WTC11 (cell line): ENCODE measurements around the gene SMARCD3. TPM values are rescaled to one million over a fixed set of nuclear protein-coding genes. Genes with fewer than 3 reads are reported as not detected.

Experiments
- ATAC-seq: fragments of 200-7000 bp; cut with Tn5 transposase; 2 replicates; pipeline ENCODE4 v1.10.0; 2021; ENCODE audit warnings: mild to moderate bottlenecking, moderate library complexity
- CTCF ChIA-PET: fragments of 300-600 bp; sonication (Branson Sonifier 250); formaldehyde crosslinking; loops from one replicate; lab custom pipeline; 2021; ENCODE audit warnings: antibody characterized with exemption; lab: Charles Lee
- POLR2A ChIA-PET: fragments of 350-600 bp; sonication (Branson Sonifier 250); formaldehyde crosslinking; loops from one replicate; lab custom pipeline; 2021; ENCODE audit warnings: antibody characterized with exemption; lab: Charles Lee
- DNase-seq: peaks from one replicate; pipeline ENCODE4 v3.0.0; 2021; ENCODE audit warnings: low spot score
- H3K27ac Mint-ChIP-seq: 2 replicates; pipeline ENCODE4 v1.8.0; 2021; ENCODE audit warnings: mixed read lengths
- H3K27me3 Mint-ChIP-seq: 2 replicates; pipeline ENCODE4 v1.8.0; 2021; ENCODE audit warnings: low read depth, mild to moderate bottlenecking, moderate library complexity, mixed read lengths
- H3K36me3 Mint-ChIP-seq: 2 replicates; pipeline ENCODE4 v1.8.0; 2021; ENCODE audit warnings: mixed read lengths
- H3K4me1 Mint-ChIP-seq: 2 replicates; pipeline ENCODE4 v1.8.0; 2022; ENCODE audit warnings: mixed read lengths
- H3K4me3 Mint-ChIP-seq: 2 replicates; pipeline ENCODE4 v1.8.0; 2021; ENCODE audit warnings: mild to moderate bottlenecking, moderate library complexity, mixed read lengths
- H3K9me3 Mint-ChIP-seq: 2 replicates; pipeline ENCODE4 v1.8.0; 2021; ENCODE audit warnings: mixed read lengths
- ATF2 ChIP-seq: sonication (generic); formaldehyde crosslinking; IDR thresholded peaks from 2 replicates; pipeline ENCODE4 v1.8.1; 2022; ENCODE audit warnings: low read depth, missing genetic modification reagents, borderline replicate concordance
- E2F1 ChIP-seq: sonication (generic); formaldehyde crosslinking; IDR thresholded peaks from 2 replicates; pipeline ENCODE4 v1.8.0; 2022; ENCODE audit warnings: mild to moderate bottlenecking, missing genetic modification reagents
- E2F5 ChIP-seq: sonication (generic); formaldehyde crosslinking; IDR thresholded peaks from 2 replicates; pipeline ENCODE4 v1.8.1; 2022; ENCODE audit warnings: mild to moderate bottlenecking, moderate library complexity, missing genetic modification reagents
- ETV6 ChIP-seq: sonication (generic); formaldehyde crosslinking; IDR thresholded peaks from 2 replicates; pipeline ENCODE4 v1.8.1; 2022; ENCODE audit warnings: mild to moderate bottlenecking, missing genetic modification reagents
- FOXP1 ChIP-seq: sonication (generic); formaldehyde crosslinking; IDR thresholded peaks from 2 replicates; pipeline ENCODE4 v1.8.0; 2022; ENCODE audit warnings: missing genetic modification reagents, mild to moderate bottlenecking, moderate library complexity, borderline replicate concordance
- GABPB1 ChIP-seq: sonication (generic); formaldehyde crosslinking; IDR thresholded peaks from 2 replicates; pipeline ENCODE4 v1.8.1; 2023; ENCODE audit warnings: mild to moderate bottlenecking, missing genetic modification reagents
- JAZF1 ChIP-seq: fragments of 250-450 bp; sonication (Bioruptor Pico); IDR thresholded peaks from 2 replicates; pipeline ENCODE4 v1.9.0; 2021; ENCODE audit warnings: moderate library complexity, mild to moderate bottlenecking, inconsistent platforms
- JUN ChIP-seq: sonication (generic); formaldehyde crosslinking; IDR thresholded peaks from 2 replicates; pipeline ENCODE4 v1.8.0; 2023; ENCODE audit warnings: mild to moderate bottlenecking, missing genetic modification reagents
- MXD4 ChIP-seq: fragments of 250-450 bp; sonication (Bioruptor Pico); IDR thresholded peaks from 2 replicates; pipeline ENCODE4 v1.8.0; 2021; ENCODE audit warnings: mild to moderate bottlenecking, moderate library complexity, borderline replicate concordance
- NFYB ChIP-seq: sonication (generic); formaldehyde crosslinking; conservative IDR thresholded peaks from 2 replicates; pipeline ENCODE4 v1.8.0; 2022; ENCODE audit warnings: low read depth, missing genetic modification reagents
- OVOL2 ChIP-seq: fragments of 250-450 bp; sonication (Bioruptor Pico); IDR thresholded peaks from 2 replicates; pipeline ENCODE4 v1.9.0; 2021; ENCODE audit warnings: mild to moderate bottlenecking, borderline replicate concordance
- PRDM15 ChIP-seq: sonication (generic); formaldehyde crosslinking; IDR thresholded peaks from 2 replicates; pipeline ENCODE4 v1.8.0; 2022; ENCODE audit warnings: missing genetic modification reagents
- SMAD4 ChIP-seq: sonication (generic); formaldehyde crosslinking; IDR thresholded peaks from 2 replicates; pipeline ENCODE4 v1.8.0; 2022; ENCODE audit warnings: mild to moderate bottlenecking, missing genetic modification reagents
- ZNF121 ChIP-seq: sonication (generic); formaldehyde crosslinking; IDR thresholded peaks from 2 replicates; pipeline ENCODE4 v1.8.0; 2023; ENCODE audit warnings: missing genetic modification reagents
- ZNF138 ChIP-seq: sonication (generic); formaldehyde crosslinking; conservative IDR thresholded peaks from 2 replicates; pipeline ENCODE4 v1.8.1; 2022; ENCODE audit warnings: mild to moderate bottlenecking, moderate library complexity, missing genetic modification reagents
- ZNF281 ChIP-seq: sonication (generic); formaldehyde crosslinking; IDR thresholded peaks from 2 replicates; pipeline ENCODE4 v1.8.0; 2023; ENCODE audit warnings: mild to moderate bottlenecking, missing genetic modification reagents
- ZNF423 ChIP-seq: fragments of 250-450 bp; sonication (Bioruptor Pico); IDR thresholded peaks from 2 replicates; pipeline ENCODE4 v2.1.2; 2022; ENCODE audit warnings: mild to moderate bottlenecking, moderate library complexity
- ZNF425 ChIP-seq: fragments of 250-450 bp; sonication (Bioruptor Pico); conservative IDR thresholded peaks from 2 replicates; pipeline ENCODE4 v1.9.0; 2021; ENCODE audit warnings: mild to moderate bottlenecking
- total RNA-seq: library from RNA; stranded (reverse); gene quantifications from 3 replicates; pipeline ENCODE4 v1.2.3, GENCODE V29; 2021

SMARCD3 gene
- total RNA-seq, 1 experiment from 2014 or later, result 5.9 TPM

- H3K4me3 Mint-ChIP-seq, result no peak overlapping the region
Measured at GRCh38 chr7:151272877-151273276, 24.4 kb upstream of the SMARCD3 start.

More at GRCh38 chr7:151272877-151273276, 24.4 kb upstream of the SMARCD3 start:
- no peak for TF ChIP-seq MXD4 (CRISPR knock-in tag)
- no peak for TF ChIP-seq ZNF425 (CRISPR knock-in tag)
- no peak for TF ChIP-seq ZNF281
- TF ChIP-seq SMAD4, result no peak
- TF ChIP-seq GABPB1 (CRISPR knock-in tag), result no peak
- TF ChIP-seq ATF2 (CRISPR knock-in tag), result no peak
- TF ChIP-seq JAZF1 (CRISPR knock-in tag), result no peak
- no peak for TF ChIP-seq ZNF423
- TF ChIP-seq PRDM15, result no peak
- TF ChIP-seq ETV6 (CRISPR knock-in tag), result no peak
- no peak for TF ChIP-seq E2F5
- TF ChIP-seq E2F1 (CRISPR knock-in tag), result no peak
- TF ChIP-seq FOXP1 (CRISPR knock-in tag), result no peak
- no peak for TF ChIP-seq ZNF121 (CRISPR knock-in tag)
- TF ChIP-seq JUN (CRISPR knock-in tag), result no peak
- no peak for TF ChIP-seq ZNF138 (CRISPR knock-in tag)
- no peak for TF ChIP-seq OVOL2 (CRISPR knock-in tag)
- TF ChIP-seq NFYB (CRISPR knock-in tag), result no peak
- TF ChIP-seq, all 79 proteins: peak for 0
- ChIA-PET POLR2A (no interaction called here), CTCF (interaction anchor here (0.9 kb wide), 1 partner anchor 27 kb away, joined by 4 read pairs; no protein-coding TSS in a partner anchor)
- Mint-ChIP-seq H3K9me3 (no peaks in the 10 kb centered on the region), H3K27ac (no peak overlapping the region), H3K36me3 (no peaks in the 10 kb centered on the region), H3K27me3 (peaks cover 33% of the 10 kb centered on the region), H3K4me1 (peaks cover 18% of the 10 kb centered on the region)
- ATAC-seq, result no peak
- DNase-seq, result no peak
